Tibial nerve (tissue), 4 donors: ENCODE results near the gene ALDH7A1.

Source experiments
- CTCF ChIP-seq, 5 experiments: fragments of 200-600 bp in 3 of 5; fragments of 450-650 bp in 2 of 5; sonication (generic) in 3 of 5; IDR thresholded peaks; one replicate each; pipeline ENCODE4 v1.5.1; 2016 to 2019; ENCODE audit warnings: antibody characterized with exemption in 5 of 5, mild to moderate bottlenecking in 3 of 5, moderate library complexity in 2 of 5
- EP300 ChIP-seq, 2 donors: sonication (generic); formaldehyde crosslinking; IDR thresholded peaks; one replicate each; pipeline ENCODE4 v1.6.1; 2017; ENCODE audit warnings: antibody characterized with exemption in 2 of 2, mild to moderate bottlenecking in 1 of 2
- POLR2A ChIP-seq, 2 donors: fragments of 450-650 bp; IDR thresholded peaks; one replicate each; pipeline ENCODE4 v1.6.1; 2017; ENCODE audit warnings: antibody characterized with exemption in 2 of 2, mild to moderate bottlenecking in 2 of 2, moderate library complexity in 2 of 2

GRCh38 chr5:126487596-126487995 is 107.4 kb downstream of the ALDH7A1 start:
- no peak for TF ChIP-seq CTCF (IDR thresholded peaks at IDR 0.05)
- TF ChIP-seq EP300 (IDR thresholded peaks at IDR 0.05), result no peak
- no peak for TF ChIP-seq POLR2A (IDR thresholded peaks at IDR 0.05)
